IMR-90 (cell line): Measurements from ENCODE around the gene C13orf46. TPM values are rescaled to one million over a fixed set of nuclear protein-coding genes. Genes with fewer than 3 reads are reported as not detected.

ENCODE experiments used
- ATAC-seq: fragments of 200-7000 bp; cut with Tn5 transposase; 2 replicates; pipeline ENCODE4 v1.9.1; 2020; ENCODE audit warnings: low read depth, mild to moderate bottlenecking, moderate library complexity
- BruUV-seq: library from RNA; stranded (reverse); fragments of 400-500 nt; replicated peaks from 2 replicates; lab custom pipeline; 2021; lab: Mats Ljungman, UMichigan
- CTCF ChIA-PET: fragments of 300-600 bp; formaldehyde crosslinking; extraction: SDS; loops from one replicate; lab custom pipeline; 2021; ENCODE audit warnings: antibody characterized with exemption; lab: Yijun Ruan, JAX
- POLR2A ChIA-PET: fragments of 300-600 bp; sonication (Branson Sonifier 250); formaldehyde crosslinking; loops from one replicate; lab custom pipeline; 2022; ENCODE audit warnings: antibody characterized with exemption; ENCODE audit not compliant: unreplicated experiment; lab: Charles Lee
- DNase-seq: peaks from one replicate; pipeline ENCODE4 v3.0.0; 2013
- H2AFZ ChIP-seq: replicated peaks from 2 replicates; pipeline ENCODE3; 2013; ENCODE audit warnings: low read length, mild to moderate bottlenecking; ENCODE audit not compliant: poor library complexity
- H2AK5ac ChIP-seq: 2 replicates; pipeline ENCODE4 v1.6.1; 2013; ENCODE audit warnings: low read depth, low read length, inconsistent platforms
- H2AK9ac ChIP-seq: replicated peaks from 2 replicates; pipeline ENCODE3; 2013; ENCODE audit warnings: mild to moderate bottlenecking, low read depth, low read length, moderate library complexity; ENCODE audit not compliant: poor library complexity
- H2BK120ac ChIP-seq: 2 replicates; pipeline ENCODE4 v1.6.1; 2013; ENCODE audit warnings: low read depth, low read length, inconsistent platforms
- H2BK15ac ChIP-seq: 3 replicates; pipeline ENCODE4 v1.6.1; 2013; ENCODE audit warnings: low read depth, low read length, inconsistent platforms
- H2BK20ac ChIP-seq: 2 replicates; pipeline ENCODE4 v1.6.1; 2013; ENCODE audit warnings: low read depth, mild to moderate bottlenecking, inconsistent platforms, low read length, moderate library complexity
- H2BK5ac ChIP-seq: 2 replicates; pipeline ENCODE4 v1.6.1; 2013; ENCODE audit warnings: mild to moderate bottlenecking, low read depth, low read length, inconsistent platforms; ENCODE audit not compliant: poor library complexity, severe bottlenecking
- H3K14ac ChIP-seq: replicated peaks from 2 replicates; pipeline ENCODE4 v1.6.1; 2013; ENCODE audit warnings: low read depth, low read length, inconsistent platforms
- H3K18ac ChIP-seq: 2 replicates; pipeline ENCODE4 v1.6.1; 2013; ENCODE audit warnings: low read depth, low read length, control low read depth
- H3K23ac ChIP-seq: 2 replicates; pipeline ENCODE4 v1.6.1; 2013; ENCODE audit warnings: low read depth, low read length, inconsistent platforms
- H3K27ac ChIP-seq: 2 replicates; pipeline ENCODE4 v1.5.1; 2013; ENCODE audit warnings: mild to moderate bottlenecking, control low read depth, low read length; ENCODE audit not compliant: insufficient read depth
- H3K27me3 ChIP-seq: 2 replicates; pipeline ENCODE4 v1.6.1; 2013; ENCODE audit warnings: low read length; ENCODE audit not compliant: control insufficient read depth, insufficient read depth
- H3K36me3 ChIP-seq: 2 replicates; pipeline ENCODE4 v1.6.1; 2013; ENCODE audit warnings: low read length, mixed read lengths; ENCODE audit not compliant: control insufficient read depth, insufficient read depth
- H3K4ac ChIP-seq: 2 replicates; pipeline ENCODE4 v1.6.1; 2013; ENCODE audit warnings: low read depth, low read length, inconsistent platforms
- H3K4me1 ChIP-seq: 2 replicates; pipeline ENCODE4 v1.6.1; 2013; ENCODE audit warnings: low read length, mixed read lengths; ENCODE audit not compliant: control insufficient read depth, insufficient read depth
- H3K4me2 ChIP-seq: 2 replicates; pipeline ENCODE4 v1.6.1; 2013; ENCODE audit warnings: low read depth, mild to moderate bottlenecking, control low read depth, low read length, moderate library complexity
- H3K4me3 ChIP-seq: 2 replicates; pipeline ENCODE4 v1.5.1; 2013; ENCODE audit warnings: low read depth, mild to moderate bottlenecking, control low read depth, low read length, moderate library complexity; ENCODE audit not compliant: insufficient read depth
- H3K56ac ChIP-seq: 2 replicates; pipeline ENCODE4 v1.6.1; 2013; ENCODE audit warnings: low read length, inconsistent platforms; ENCODE audit not compliant: insufficient read depth; ENCODE audit errors: extremely low read depth
- H3K79me1 ChIP-seq, 2 experiments: 2 replicates each; pipeline ENCODE4 v1.6.1; 2013; ENCODE audit warnings: low read length in 2 of 2, inconsistent platforms in 1 of 2, low read depth in 1 of 2
- H3K9ac ChIP-seq: 2 replicates; pipeline ENCODE4 v1.6.1; 2013; ENCODE audit warnings: low read depth, low read length, control low read depth
- H3K9me1 ChIP-seq: 2 replicates; pipeline ENCODE4 v1.6.1; 2013; ENCODE audit warnings: low read length, inconsistent platforms; ENCODE audit not compliant: insufficient read depth
- H3K9me3 ChIP-seq: 2 replicates; pipeline ENCODE4 v1.6.1; 2013; ENCODE audit warnings: low read length; ENCODE audit not compliant: control insufficient read depth, insufficient read depth
- H4K20me1 ChIP-seq: 2 replicates; pipeline ENCODE4 v1.6.1; 2013; ENCODE audit warnings: low read length, inconsistent platforms; ENCODE audit not compliant: insufficient read depth
- H4K5ac ChIP-seq: 2 replicates; pipeline ENCODE4 v1.6.1; 2013; ENCODE audit warnings: mild to moderate bottlenecking, low read depth, low read length, control low read depth
- H4K8ac ChIP-seq, 2 experiments: 2 replicates each; pipeline ENCODE4 v1.6.1; 2013; ENCODE audit warnings: low read depth in 2 of 2, low read length in 2 of 2, control low read depth in 1 of 2, inconsistent platforms in 1 of 2
- H4K91ac ChIP-seq: 2 replicates; pipeline ENCODE4 v1.6.1; 2013; ENCODE audit warnings: low read depth, low read length, inconsistent platforms; ENCODE audit not compliant: insufficient read depth
- BHLHE40 ChIP-seq: fragments of 150-350 bp; IDR thresholded peaks from 2 replicates; pipeline ENCODE4 v1.6.1; 2016; ENCODE audit warnings: mild to moderate bottlenecking, low read depth, low read length
- POLR2A ChIP-seq: IDR thresholded peaks from 2 replicates; pipeline ENCODE4 v1.6.1; 2012; ENCODE audit warnings: mild to moderate bottlenecking, low read depth, low read length
- WGBS, 2 experiments: methylation state at CpG; one replicate each; pipeline versions ENCODE4 v1.1.5 to v1.1.7; 2013; ENCODE audit warnings: missing lambda C conversion rate in 2 of 2; ENCODE audit not compliant: insufficient read length in 1 of 2; ENCODE audit errors: extremely low coverage in 2 of 2; 5-methylcytosine and 5-hydroxymethylcytosine counted together
- dilution Hi-C: fragments of 300-500 bp; cut with HindIII; formaldehyde crosslinking; loops from one replicate; pipeline ENCODE4 v1.14.3; 2018; ENCODE audit warnings: low sequenced_read_pairs; ENCODE audit not compliant: unreplicated experiment
- in situ Hi-C: fragments of 300-500 bp; cut with MboI; formaldehyde crosslinking; loops from 3 replicates; pipeline ENCODE4 v1.14.3; 2019; ENCODE audit warnings: low sequenced_read_pairs, inconsistent platforms, mixed read lengths
- intact Hi-C: fragments of 100-400 bp; cut with micrococcal nuclease; formaldehyde crosslinking; loops from 2 replicates; pipeline ENCODE4 v1.10.0; 2022
- polyA plus RNA-seq, 3 experiments: library from polyadenylated mRNA; depleted of rRNA; stranded (reverse); fragments of >200 nt; gene quantifications; 2 replicates each; pipeline ENCODE4 v1.2.3, GENCODE V29; 2012; ENCODE audit warnings: low replicate concordance in 1 of 3
- total RNA-seq: library from RNA; depleted of rRNA; stranded (reverse); fragments of >200 nt; gene quantifications from 2 replicates; pipeline ENCODE4 v1.2.3, GENCODE V29; 2012
- TF ChIP-seq, protein P1 (sequence below): fragments of 150-350 bp; IDR thresholded peaks from 2 replicates; pipeline ENCODE4 v1.6.1; 2017; ENCODE audit warnings: mild to moderate bottlenecking, antibody characterized with exemption, low read length, low read depth

C13orf46 gene
- total and polyA plus RNA-seq, 2 of the 4 experiments (the other 2 are of a cell fraction), result under 0.01 to 2.1 TPM

GRCh38 chr13:113990321-113990837 is 16.5 kb upstream of the C13orf46 start:
- peaks cover 12% of the 10 kb centered on the region; the same call in 1 of the 2 replicates for H4K20me1 ChIP-seq
- H4K91ac ChIP-seq, result no peak overlapping the region
- BruUV-seq, result no TSS peak
- WGBS, 2 experiments, result 100% methylated on average over 4 of the region's 9 CpGs; no CpG with 5 or more reads in 1 of the 2 experiments
- no peak overlapping the region for H2AFZ ChIP-seq
- no peak overlapping the region for H2AK9ac ChIP-seq
- H3K56ac ChIP-seq, result no peak overlapping the region
- H3K23ac ChIP-seq, result no peak overlapping the region
- ATAC-seq (no peak), DNase-seq (no peak)
- peaks cover 8% of the 10 kb centered on the region for H3K9me1 ChIP-seq
- dilution Hi-C loops (no loop called here), intact Hi-C loops (no loop called here), in situ Hi-C loops (no loop called here)
- H3K9ac ChIP-seq, result no peak overlapping the region
- no peak overlapping the region for H3K4me2 ChIP-seq
- ChIA-PET POLR2A (no interaction called here), CTCF (no interaction called here)
- no peak overlapping the region for H3K18ac ChIP-seq
- H3K4me1 ChIP-seq, result no peaks in the 10 kb centered on the region
- no peak overlapping the region for H2BK5ac ChIP-seq
- TF ChIP-seq BHLHE40 (no peak), POLR2A (no peak)
- TF ChIP-seq, protein P1, sequence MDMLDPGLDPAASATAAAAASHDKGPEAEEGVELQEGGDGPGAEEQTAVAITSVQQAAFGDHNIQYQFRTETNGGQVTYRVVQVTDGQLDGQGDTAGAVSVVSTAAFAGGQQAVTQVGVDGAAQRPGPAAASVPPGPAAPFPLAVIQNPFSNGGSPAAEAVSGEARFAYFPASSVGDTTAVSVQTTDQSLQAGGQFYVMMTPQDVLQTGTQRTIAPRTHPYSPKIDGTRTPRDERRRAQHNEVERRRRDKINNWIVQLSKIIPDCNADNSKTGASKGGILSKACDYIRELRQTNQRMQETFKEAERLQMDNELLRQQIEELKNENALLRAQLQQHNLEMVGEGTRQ, result no peak
- H3K4ac ChIP-seq, result no peak overlapping the region
- no peak overlapping the region for H2BK15ac ChIP-seq
- H4K8ac ChIP-seq, result no peak overlapping the region
- H4K5ac ChIP-seq, result no peak overlapping the region
- H3K14ac ChIP-seq, result no peak overlapping the region
- H2BK20ac ChIP-seq, result no peak overlapping the region
- no peak overlapping the region for H3K27ac ChIP-seq
- no peaks in the 10 kb centered on the region for H3K9me3 ChIP-seq
- peaks cover 47% of the 10 kb centered on the region for H3K36me3 ChIP-seq
- H2AK5ac ChIP-seq, result no peak overlapping the region
- no peak overlapping the region for H2BK120ac ChIP-seq
- no peak overlapping the region for H3K4me3 ChIP-seq
- peaks cover 25 to 38% of the 10 kb centered on the region in 2 experiments for H3K79me1 ChIP-seq
- H3K27me3 ChIP-seq, result no peaks in the 10 kb centered on the region
